Measurements from ENCODE around the gene EFCAB8.
"Not testable (repeated sequence)": the region's sequence is repeated elsewhere in the genome, so short reads cannot be mapped to it uniquely, and the experiment has no call there.

EFCAB8 gene

DNA sequence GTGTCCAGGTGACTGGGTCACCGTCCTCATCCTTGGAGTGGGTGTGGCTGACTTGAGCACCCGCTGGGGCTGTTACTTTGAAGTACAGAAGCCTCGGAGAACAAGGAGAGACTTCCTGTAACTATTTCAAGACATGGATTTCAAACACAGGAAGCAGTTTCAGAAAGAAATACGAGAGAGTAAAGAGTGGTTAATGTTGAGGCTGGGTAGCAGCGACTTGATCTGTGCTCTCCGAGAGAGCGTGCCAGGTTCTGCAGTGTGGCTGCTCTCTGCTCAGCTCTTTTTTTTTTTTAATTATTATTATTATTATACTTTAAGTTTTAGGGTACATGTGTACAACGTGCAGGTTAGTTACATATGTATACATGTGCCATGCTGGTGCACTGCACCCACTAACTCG, 17.5 kb upstream of the EFCAB8 start:
- DNase-seq = no peak

DNA sequence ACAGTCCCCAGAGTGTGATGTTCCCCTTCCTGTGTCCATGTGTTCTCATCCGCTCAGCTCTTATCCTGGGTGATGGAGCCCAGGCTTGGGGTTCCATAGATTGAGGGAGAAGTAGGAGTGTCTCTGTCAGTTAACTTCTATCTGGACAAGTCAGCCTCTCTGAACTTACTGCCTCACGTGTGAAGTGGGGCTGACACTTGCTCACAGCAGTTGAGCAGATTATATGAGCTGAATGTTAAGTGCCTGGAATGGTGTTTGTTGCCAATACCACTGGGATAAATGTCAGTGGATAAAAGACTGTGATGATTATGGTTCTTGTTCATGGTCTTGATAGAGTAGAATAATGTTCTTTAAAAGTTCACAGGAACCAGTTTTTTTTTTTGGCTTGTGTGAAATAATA, 17.1 kb upstream of the EFCAB8 start:
- DNase-seq = no peak

DNA sequence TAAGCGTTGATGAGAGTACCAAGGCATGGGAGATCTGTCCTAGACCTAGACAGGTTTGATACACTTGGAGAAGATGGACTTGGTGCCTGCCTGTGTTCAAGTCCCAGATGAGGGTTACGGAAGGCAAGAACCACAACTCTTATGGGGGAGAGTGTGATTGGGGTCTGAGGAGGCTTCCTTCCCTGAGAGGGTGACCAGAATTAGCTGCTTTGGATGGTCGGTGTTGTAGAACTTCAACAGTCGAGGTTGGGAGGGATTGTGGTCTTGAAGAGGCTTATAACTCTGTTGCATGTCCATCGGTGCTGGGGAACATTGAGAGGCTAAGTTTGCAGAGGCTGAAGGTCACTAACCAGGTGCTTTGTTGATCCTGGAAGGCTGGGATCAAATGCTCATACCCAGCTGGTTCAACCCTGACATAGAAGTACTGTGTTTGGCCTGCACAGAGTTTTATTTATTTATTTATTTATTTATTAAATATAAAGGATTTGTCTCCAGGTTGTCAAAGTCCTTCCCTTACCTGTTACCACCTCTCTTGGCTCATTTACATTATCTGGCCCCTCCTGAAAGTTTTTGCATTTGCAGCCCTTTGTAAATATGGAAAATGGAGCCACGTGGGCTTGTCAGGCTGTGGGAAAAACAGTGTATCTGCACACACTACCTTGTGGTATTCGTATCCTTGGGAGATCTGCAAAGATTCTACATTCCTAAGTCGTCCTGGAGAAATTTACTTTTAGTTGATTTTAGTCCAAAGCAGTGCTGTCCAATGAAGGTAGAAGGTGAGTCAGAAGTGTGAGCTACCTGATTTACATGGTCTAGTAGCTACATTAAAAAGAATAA, 15.8 kb upstream of the EFCAB8 start:
- DNase-seq = no peak

DNA sequence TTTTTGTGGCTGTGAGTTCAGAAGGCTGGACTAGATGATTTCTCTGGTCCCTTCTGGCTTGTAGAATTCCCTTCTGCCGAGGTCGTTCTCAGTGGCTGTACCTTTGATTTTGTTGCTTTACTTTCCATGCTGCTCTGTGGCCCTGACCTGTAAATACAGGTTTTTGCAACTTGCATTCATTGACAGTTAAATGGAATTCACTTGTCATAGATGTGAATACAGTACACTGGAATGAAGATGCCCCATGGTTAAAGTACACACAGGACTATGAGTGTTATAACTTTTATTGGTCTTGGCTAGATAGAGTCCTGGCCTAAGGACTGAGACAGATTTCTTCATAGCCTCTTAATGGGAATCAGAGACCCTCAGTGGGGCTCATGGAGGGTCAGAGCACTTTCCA, 12.9 kb upstream of the EFCAB8 start:
- no peak for DNase-seq

DNA sequence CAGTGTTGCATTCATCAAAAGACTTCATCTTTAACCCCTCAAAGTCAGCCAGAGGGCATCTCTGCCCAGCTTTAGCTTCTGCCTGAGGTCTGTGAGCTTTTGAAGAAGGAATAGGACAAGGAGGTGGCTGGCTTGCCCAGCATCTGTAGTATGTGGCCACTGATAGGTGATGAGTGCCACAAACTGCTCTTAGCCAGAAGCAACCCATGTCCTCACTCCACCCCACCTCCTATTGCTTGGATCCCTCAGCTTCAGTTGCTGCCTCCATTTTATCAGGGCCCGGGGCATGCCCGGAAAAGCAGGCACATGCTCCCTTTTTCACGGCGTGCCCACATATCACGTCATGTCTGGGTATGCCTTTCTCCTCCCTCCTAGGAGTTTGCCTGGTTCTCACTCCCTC, 11.9 kb upstream of the EFCAB8 start:
- DNase-seq = no peak

DNA sequence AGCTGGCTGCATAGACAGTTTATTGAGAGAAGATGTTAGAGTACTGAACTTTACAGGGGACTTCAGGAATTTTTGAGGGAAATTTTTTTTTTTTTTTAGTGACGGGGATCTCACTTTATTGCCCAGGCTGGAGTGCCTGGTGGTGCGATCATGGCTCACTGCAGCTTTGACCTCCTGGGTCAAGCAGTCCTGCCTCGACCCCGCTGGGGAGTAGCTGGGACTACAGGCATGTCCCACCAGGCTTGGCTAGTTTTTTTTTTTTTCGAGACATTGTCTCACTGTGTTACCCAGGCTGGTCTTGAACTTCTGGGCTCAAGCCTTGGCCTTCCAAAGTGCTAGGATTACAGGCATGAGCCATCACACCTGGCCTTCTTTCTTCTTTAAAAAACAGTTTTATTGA, 10.8 kb upstream of the EFCAB8 start:
- DNase-seq = no peak

DNA sequence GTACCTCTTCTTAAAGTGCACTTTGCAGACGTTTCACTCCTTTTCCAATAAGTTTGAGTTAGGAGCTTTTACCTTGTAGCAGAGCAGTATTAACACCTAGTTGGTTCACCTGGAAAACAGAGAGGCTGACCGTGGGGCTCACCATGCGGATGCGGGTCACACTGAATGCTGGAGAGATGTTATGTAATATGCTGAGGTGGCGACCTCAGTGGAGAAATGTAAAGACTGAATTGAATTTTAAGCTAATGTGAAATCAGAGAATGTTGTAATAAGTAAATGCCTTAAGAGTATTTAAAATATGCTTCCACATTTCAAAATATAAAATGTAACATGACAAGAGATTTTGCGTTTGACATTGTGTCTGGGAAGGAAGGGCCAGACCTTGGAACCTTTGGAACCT, 9.9 kb upstream of the EFCAB8 start:
- no peak for DNase-seq

DNA sequence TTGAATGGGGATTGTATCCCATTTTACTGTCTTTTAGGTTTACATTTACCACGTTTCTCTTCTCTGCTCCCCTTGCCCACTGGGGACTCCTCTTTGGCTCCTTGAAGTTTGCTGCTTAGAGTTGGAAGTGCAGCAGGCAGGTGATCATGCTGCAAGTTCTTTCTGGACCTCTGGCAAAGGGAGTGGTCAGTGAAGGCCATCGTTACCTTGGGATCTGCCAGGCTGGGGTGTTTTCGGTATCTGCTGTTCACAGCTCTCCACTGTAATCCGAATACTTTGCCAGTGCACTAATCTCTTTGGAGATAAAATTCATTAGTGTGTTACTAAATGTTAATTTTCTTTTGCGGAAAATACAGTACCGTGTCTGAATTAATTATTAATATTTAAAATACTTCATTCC, 9.1 kb upstream of the EFCAB8 start:
- no peak for DNase-seq

DNA sequence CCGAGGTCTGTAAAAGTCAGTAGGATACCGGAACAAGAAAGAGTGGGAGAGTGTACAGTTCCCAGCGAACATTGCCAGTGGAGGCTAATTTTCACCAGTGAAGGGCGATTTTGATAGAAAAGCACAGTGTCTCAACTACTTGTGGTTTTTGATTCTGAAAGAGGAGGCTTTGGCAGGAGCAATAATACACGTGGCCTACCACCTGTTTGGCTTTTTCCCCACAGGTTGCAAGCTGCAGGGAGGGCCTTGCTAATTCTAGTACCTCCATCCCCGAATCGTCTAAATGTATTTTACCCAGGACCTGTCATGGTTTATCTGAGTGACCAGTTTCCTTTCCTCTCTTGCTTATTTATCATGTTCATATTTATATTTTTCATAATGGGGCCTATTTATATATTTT, 3.3 kb upstream of the EFCAB8 start:
- no peak for DNase-seq

DNA sequence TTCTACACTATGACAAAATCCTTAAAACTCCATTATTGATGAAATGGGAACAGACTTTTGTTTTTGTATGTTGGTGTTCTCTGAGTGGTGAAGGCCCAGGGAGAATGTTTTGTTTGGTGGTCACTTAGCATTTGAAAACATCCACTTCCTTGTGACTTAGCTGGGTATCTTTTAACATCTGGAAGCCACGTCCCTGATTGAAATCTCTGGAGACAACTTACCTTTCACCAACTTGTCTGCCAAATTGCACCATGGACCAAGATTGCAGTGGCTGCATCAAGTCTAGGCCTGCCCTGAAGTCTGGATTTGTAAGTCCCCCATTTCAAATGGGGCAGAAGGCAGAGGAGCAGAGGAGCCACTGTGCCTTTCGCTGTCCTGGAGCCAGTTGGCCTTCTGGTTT, 534 bp upstream of the EFCAB8 start:
- no peak for DNase-seq

DNA sequence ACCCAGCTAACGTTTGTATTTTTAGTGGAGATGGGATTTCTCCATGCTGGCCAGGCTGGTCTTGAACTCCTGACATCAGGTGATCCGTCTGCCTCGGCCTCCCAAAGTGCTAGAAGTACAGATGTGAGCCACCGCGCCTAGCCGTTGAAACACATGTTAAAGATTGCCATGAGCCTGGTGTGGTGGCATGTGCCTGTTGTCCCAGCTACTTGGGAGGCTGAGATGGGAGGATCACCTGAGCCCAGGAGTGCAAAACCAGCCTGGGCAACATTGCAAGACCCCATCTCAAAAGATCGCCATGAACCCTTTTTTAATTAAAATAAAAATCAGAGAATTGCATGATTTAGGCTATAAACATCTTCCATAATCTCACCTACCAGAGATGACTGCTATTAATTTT, 2.7 kb downstream of the EFCAB8 start:
- DNase-seq = no peak

DNA sequence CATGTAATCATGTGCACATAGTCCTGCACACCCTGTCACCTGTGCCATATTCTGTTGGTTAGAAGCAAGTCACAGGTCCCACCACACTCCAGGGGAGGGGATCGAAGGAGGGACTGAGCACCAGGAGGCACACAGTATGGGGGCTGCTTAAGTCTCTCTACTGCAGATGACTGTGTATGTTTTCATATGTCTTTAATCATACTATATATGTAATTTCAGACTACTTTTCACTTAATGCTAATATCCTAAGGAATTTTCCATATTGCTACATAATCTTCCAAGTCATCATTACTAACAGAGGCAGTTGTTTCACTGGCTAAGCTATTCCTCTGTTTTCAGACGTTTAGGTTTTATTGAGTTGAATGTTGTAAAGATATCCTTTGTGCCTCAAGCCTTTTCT, 10.8 kb downstream of the EFCAB8 start:
- DNase-seq = no peak

DNA sequence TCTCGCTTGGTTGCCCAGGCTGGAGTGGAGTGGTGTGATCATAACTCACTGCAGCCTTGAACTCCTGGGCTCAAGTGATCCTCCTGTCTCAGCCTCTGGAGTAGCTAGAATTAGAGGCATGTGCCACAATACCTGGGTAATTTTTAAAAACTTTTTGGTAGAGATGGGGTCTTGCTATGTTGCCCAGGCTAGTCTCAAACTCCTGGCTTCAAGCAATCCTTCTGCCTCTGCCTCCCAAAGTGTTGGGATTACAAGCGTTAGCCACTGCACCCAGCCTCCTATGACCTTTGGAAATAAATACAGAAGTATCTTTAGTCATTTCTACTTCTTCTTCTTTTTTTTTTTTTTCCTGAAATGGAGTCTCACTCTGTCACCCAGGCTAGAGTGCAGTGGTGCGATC, 11.8 kb downstream of the EFCAB8 start:
- DNase-seq = not testable (repeated sequence)

DNA sequence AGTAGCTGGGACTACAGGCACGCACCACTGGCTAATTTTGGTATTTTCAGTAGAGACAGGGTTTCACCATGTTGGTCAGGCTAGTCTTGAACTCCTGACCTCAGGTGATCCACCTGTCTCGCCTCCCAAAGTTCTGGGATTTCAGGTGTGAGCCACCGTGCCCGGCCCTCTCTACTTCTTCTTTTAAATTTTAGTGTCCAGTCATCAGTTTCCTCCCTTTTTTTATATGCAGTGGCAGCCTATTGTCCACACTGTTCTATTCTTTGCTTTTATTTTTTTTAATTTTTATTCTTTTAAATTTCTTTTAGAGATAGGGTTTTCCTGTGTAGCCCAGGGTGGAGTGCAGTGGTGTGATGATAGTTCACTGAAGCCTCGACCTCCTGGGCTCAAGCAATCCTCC, 12.3 kb downstream of the EFCAB8 start:
- DNase-seq = no peak

DNA sequence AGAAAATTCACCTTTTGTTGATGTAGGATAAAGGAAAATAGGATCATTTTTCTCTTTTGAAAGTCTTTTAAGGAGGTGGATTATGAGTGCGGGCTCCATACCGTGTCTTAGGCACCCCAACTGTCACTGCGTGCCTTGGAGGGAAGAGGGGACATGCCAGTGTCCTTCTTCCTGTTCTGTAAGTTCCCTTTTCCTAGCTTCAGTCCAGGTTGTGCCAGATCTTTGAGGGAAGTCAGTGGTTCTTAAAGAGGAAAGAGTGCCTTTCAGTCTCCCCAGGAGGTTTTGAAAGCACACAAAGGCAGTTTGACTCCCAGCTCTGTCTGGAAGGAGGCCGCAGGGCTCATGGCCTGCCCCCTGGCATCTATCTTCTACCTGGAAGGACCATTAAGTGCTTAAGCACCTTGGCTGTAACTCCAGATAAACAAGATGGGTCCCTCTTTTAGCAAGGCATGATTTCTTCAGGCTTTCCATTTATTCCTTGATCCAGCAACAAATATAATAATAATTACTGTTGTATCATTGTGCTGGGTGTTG, 13.0 kb downstream of the EFCAB8 start:
- DNase-seq = no peak

DNA sequence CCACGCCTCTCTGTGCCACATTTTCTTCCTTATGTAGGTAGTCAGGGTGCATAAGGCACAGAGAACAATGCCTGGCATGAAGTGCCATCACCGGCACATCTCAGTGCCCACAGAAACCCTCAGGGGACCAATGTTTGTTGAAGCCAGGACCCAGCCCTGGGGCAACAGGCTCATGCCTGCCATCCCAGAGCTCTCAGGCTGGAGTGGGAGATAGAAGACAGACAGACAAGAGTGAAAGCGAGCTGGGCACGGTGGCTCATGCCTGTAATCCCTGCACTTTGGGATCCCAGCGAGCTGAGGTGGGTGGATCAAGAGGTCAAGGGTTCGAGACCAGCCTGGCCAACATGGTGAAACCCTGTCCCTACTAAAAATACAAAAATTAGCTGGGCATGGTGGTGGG, 13.5 kb downstream of the EFCAB8 start:
- DNase-seq = no peak

DNA sequence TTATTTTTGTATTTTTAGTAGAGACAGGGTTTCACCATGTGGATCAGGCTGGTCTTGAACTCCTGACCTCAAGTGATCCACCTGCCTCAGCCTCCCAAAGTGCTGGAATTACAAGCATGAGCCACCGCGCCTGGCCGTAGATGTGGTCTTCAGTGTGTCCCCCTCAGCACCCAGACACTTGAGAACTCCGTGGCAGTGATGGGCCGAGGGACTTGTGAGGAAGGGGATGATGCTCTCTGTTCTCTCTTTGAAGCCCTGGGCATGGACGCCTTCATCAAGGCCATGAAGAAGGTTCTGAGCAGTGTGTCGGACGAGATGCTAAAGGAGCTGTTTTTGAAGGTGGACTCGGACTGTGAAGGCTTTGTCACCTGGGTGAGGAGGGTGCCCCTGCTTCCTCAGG, 16.9 kb downstream of the EFCAB8 start:
- DNase-seq = no peak

DNA sequence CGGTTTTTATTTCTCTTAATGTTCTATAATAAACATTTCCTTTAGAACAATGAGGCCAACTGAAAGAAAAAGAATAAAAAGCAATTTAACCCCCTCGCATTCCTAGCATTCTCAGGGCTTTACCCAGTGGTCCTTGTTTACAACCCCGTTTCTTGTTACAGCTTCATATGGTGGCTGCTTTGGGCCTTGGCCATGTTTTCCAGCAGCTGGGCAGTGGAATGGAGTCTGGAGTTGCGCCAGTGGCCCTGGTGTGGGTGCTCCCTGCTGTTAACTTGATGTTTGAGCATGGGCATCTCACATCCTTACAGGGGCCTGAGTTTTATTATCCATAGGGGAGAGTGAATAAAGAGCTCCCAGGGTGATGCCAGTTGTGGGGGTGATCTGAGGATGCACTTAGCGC, 18.8 kb downstream of the EFCAB8 start:
- DNase-seq = no peak

DNA sequence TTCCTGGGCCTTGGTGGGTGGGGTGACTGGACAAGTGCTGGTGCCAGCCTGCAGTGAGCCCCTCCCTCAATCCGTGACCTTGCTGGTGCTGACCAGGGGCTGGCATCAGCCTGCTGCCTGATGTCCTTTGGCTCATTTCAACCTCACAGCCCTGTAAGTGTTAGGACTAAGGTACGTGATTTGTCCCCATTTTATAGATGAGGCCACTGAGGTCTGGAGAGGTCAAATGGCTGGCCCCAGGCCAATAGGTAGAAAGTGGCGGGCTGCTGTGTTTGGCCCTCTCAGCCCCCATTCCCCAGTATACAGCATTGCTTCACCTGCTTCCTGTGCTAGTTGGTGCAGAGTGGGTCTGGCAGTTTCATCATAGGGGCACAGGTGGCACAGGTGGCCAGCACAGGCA, 20.1 kb downstream of the EFCAB8 start:
- no peak for DNase-seq

DNA sequence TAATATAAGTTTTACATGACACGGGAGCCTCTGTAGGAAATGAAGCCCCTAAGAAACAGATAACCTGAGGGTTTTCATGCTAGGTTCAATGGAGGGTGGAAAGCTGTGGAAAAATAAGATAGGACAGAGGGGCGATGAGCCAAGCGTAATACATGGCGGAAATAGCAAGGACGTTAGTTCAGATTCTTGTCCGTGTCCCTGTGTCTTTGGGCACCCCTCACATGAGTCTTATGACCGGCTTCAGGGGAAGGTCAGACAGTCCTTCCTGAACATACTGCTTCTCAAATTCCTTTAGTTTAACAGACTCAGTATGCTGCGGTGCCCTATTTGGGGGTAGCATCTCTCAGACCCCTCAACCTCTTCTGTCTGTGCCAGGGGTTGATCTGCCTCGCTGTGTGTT, 20.8 kb downstream of the EFCAB8 start:
- no peak for DNase-seq

DNA sequence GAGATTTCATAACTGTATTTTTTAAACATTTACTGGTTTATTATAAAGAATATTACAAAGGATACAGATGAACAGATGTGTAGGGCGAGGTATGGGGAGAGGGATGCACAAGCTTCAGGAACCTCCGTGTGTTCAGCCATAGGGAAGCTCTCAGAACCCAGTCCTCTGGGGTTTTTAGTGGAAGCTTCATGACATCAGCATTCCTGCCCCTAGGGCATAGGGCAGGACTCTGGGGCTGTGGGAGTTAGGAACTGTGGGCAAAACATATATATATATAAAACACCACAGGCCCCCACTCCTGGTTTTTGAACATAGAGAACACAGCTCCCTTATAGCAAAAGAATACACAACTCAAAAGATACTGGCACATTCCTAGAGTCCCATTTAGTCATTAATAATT, 21.9 kb downstream of the EFCAB8 start:
- DNase-seq = no peak

DNA sequence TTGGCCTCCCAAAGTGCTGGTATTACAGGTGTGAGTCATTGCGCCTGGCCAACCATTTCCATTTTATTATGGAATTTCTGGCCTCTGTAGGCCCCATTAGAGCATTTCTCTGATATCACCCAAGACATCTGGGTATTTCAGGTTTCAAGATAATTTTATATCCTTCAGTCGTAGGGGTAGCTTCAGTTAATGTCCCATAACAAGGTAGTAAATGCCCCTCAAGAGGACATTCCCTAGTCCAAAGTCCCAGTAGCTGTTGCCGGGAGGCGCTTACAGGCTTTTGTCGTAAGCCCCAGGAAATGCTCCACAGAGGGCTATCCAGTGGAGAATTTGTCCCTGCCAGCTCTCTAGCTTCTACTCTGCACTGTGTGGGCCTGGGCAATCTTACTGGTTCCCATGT, 24.4 kb downstream of the EFCAB8 start:
- no peak for DNase-seq

DNA sequence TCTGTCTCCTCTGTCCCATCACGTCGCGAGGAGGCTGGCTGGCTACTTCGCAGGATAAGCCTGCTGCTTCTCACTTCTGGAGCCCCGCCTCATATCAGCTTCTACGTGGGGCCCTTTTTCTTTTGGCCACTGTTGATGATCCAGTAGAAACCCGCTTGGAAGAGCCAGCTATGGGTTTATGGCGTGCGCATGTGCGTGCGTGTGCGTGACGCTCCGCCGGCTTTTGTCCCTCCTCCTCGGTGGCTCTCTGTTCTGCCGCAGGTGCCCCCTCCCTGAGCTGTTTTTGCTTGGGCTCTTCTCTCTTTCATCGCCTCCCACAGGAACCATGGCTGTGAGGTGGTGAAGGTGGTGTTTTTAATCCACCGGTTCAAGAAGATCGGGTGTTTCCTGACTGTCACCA, 26.5 kb downstream of the EFCAB8 start:
- no peak for DNase-seq

DNA sequence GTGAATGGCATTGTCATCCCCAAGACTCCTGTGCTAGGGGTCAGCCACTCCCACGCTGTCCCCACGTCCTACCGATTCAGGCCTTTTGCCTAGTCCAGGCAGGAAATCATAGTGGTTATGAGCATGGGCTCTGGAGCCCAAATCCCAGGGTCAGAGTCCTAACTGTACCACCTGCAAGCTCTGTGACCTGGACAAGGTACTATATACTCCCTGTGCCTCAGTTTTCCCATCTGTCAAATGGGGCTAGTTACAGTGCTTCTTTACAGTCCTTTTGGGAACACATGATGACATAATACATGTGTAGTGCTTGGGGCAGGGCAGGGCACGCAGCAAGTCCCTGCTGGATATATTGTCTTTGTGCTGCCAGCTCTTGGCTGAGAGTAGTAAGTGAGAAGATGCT, 27.2 kb downstream of the EFCAB8 start:
- DNase-seq = no peak

DNA sequence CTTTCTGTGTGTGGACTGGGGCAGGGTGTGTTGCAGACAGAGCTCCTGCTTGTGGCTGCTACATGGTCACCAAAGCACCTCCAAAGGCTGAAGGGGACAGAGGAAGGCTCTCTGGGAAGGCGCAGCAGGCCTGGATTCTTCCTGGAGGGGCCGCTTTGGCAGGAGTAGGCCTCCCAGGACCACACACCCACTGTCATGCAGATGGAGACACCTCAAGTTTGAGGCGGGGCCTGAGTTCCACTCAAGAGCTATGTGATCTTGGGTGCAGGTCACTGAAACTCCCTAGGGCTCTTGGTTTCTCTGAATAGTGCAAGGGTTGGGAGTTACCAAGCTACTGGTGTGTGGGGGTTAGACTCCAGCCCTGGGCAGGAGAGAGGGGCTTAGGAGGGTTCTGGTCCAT, 27.9 kb downstream of the EFCAB8 start:
- no peak for DNase-seq
